Trophoblast cell (in vitro differentiated cells and primary cell): ENCODE results near the gene HBZ.
"Not testable (repeated sequence)": the region's sequence is repeated elsewhere in the genome, so short reads cannot be mapped to it uniquely, and the experiment has no call there.

Source experiments
- DNase-seq, 2 donors: peaks; one replicate each; pipeline ENCODE4 v3.0.0-alpha.2; 2016
- H2AFZ ChIP-seq: 2 replicates; pipeline ENCODE4 v1.6.1; 2013; ENCODE audit warnings: low read length, moderate library complexity, mild to moderate bottlenecking; ENCODE audit not compliant: insufficient read depth, poor library complexity
- H2AK5ac ChIP-seq: 2 replicates; pipeline ENCODE4 v1.6.1; 2013; ENCODE audit warnings: mild to moderate bottlenecking, low read length
- H2BK120ac ChIP-seq: 2 replicates; pipeline ENCODE4 v1.6.1; 2013; ENCODE audit warnings: low read length, mild to moderate bottlenecking, moderate library complexity; ENCODE audit not compliant: insufficient read depth, poor library complexity
- H2BK12ac ChIP-seq: 2 replicates; pipeline ENCODE4 v1.6.1; 2013; ENCODE audit warnings: mild to moderate bottlenecking, low read length, moderate library complexity
- H2BK5ac ChIP-seq: 2 replicates; pipeline ENCODE4 v1.6.1; 2013; ENCODE audit warnings: low read length, low read depth, moderate library complexity, mild to moderate bottlenecking; ENCODE audit not compliant: poor library complexity
- H3K14ac ChIP-seq: 2 replicates; pipeline ENCODE4 v1.6.1; 2013; ENCODE audit warnings: mild to moderate bottlenecking, low read length
- H3K18ac ChIP-seq: 2 replicates; pipeline ENCODE4 v1.6.1; 2013; ENCODE audit warnings: mild to moderate bottlenecking, low read length
- H3K23ac ChIP-seq: 2 replicates; pipeline ENCODE4 v1.6.1; 2013; ENCODE audit warnings: low read length
- H3K27ac ChIP-seq: 2 replicates; pipeline ENCODE4 v1.5.1; 2013; ENCODE audit warnings: low read depth, mild to moderate bottlenecking, inconsistent platforms, low read length, moderate library complexity
- H3K27me3 ChIP-seq: 2 replicates; pipeline ENCODE4 v1.6.1; 2013; ENCODE audit warnings: inconsistent platforms, mild to moderate bottlenecking, low read length, moderate library complexity; ENCODE audit not compliant: insufficient read depth
- H3K36me3 ChIP-seq, 2 experiments: 1 replicate in 1 of 2; 2 replicates in 1 of 2; pipeline ENCODE4 v1.6.1; 2013; ENCODE audit warnings: low read length in 2 of 2, mild to moderate bottlenecking in 2 of 2, moderate library complexity in 1 of 2; ENCODE audit not compliant: insufficient read depth in 2 of 2, control insufficient read depth in 1 of 2
- H3K4ac ChIP-seq: 2 replicates; pipeline ENCODE4 v1.6.1; 2013; ENCODE audit warnings: low read depth, mild to moderate bottlenecking, low read length, moderate library complexity
- H3K4me1 ChIP-seq, 2 experiments: 1 replicate in 1 of 2; 2 replicates in 1 of 2; pipeline ENCODE4 v1.6.1; 2013; ENCODE audit warnings: low read length in 2 of 2, mild to moderate bottlenecking in 2 of 2, moderate library complexity in 1 of 2; ENCODE audit not compliant: insufficient read depth in 2 of 2, control insufficient read depth in 1 of 2
- H3K4me2 ChIP-seq: 2 replicates; pipeline ENCODE4 v1.6.1; 2013; ENCODE audit warnings: inconsistent platforms, mild to moderate bottlenecking, low read length, moderate library complexity
- H3K4me3 ChIP-seq: 2 replicates; pipeline ENCODE4 v1.5.1; 2013; ENCODE audit warnings: mild to moderate bottlenecking, low read depth, low read length, inconsistent platforms
- H3K79me1 ChIP-seq: one replicate; pipeline ENCODE4 v1.6.1; 2013; ENCODE audit warnings: low read length
- H3K79me2 ChIP-seq: 2 replicates; pipeline ENCODE4 v1.6.1; 2013; ENCODE audit warnings: low read length, mild to moderate bottlenecking; ENCODE audit not compliant: control insufficient read depth, insufficient read depth, poor library complexity
- H3K9ac ChIP-seq: 2 replicates; pipeline ENCODE4 v1.6.1; 2013; ENCODE audit warnings: mild to moderate bottlenecking, low read length
- H3K9me3 ChIP-seq: 2 replicates; pipeline ENCODE4 v1.6.1; 2013; ENCODE audit warnings: low read depth, mild to moderate bottlenecking, control low read depth, inconsistent platforms, low read length; ENCODE audit not compliant: insufficient read depth
- H4K12ac ChIP-seq: 2 replicates; pipeline ENCODE4 v1.6.1; 2013; ENCODE audit warnings: low read depth, mild to moderate bottlenecking, low read length, moderate library complexity
- H4K8ac ChIP-seq: 2 replicates; pipeline ENCODE4 v1.6.1; 2013; ENCODE audit warnings: low read depth, mild to moderate bottlenecking, low read length, moderate library complexity
- H4K91ac ChIP-seq: one replicate; pipeline ENCODE4 v1.6.1; 2013; ENCODE audit warnings: low read depth, mild to moderate bottlenecking, low read length, moderate library complexity
- WGBS: extraction: QIAGEN DNeasy Blood & Tissue Kit; methylation state at CpG from one replicate; pipeline ENCODE4 v1.1.7; 2013; ENCODE audit warnings: missing lambda C conversion rate; ENCODE audit not compliant: insufficient read length, insufficient coverage; ENCODE audit errors: extremely low coverage; 5-methylcytosine and 5-hydroxymethylcytosine counted together

Gene HBZ

DNA sequence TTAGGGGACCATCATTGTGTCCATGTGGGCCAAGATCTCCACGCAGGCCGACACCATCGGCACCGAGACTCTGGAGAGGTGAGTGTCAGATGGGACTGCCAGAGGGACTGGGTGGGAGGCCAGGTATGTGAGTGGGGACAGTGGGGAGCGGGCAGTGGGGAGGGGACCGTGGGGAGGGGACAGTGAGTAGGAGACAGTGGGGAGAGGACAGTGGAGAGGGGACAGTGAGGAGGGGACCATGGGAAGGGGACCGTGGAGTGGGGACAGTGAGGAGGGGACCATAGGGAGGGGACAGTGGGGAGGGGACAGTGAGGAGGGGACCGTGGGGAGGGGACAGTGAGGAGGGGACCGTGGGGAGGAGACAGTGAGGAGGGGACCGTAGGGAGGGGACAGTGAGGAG, 10.7 kb downstream of the HBZ start:
- not testable (repeated sequence) for H2BK12ac ChIP-seq, DNase-seq, H3K4me2 ChIP-seq, H3K23ac ChIP-seq, H3K4me3 ChIP-seq, H4K12ac ChIP-seq, H2BK5ac ChIP-seq, H3K79me1 ChIP-seq, H3K9me3 ChIP-seq, H2AFZ ChIP-seq, H4K8ac ChIP-seq, H3K9ac ChIP-seq, H4K91ac ChIP-seq, H3K14ac ChIP-seq, H3K4ac ChIP-seq, H2AK5ac ChIP-seq, H3K79me2 ChIP-seq, H3K36me3 ChIP-seq, H3K18ac ChIP-seq, H3K27ac ChIP-seq, H3K4me1 ChIP-seq, H2BK120ac ChIP-seq
- no CpG with 5 or more reads among the region's 10 CpGs for WGBS
- peaks cover 37% of the 10 kb centered on the region for H3K27me3 ChIP-seq

DNA sequence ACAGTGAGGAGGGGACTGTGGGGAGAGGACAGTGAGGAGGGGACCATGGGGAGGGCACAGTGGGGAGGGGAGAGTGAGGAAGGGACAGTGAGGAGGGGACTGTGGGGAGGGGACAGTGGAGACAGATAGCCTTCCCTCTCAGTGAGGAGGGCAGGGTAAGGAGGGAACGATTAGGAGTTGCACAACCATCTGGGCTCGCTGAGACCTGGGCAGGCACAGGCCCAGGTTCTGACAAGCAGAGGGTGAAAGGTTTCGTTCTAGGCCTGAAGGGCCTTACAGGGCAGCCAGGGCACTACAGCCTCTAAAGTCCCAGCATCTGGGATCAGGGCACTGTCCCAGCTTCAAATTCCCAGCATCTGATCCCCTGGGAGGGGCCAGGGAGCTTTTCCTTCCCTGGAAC, 11.3 kb downstream of the HBZ start:
- not testable (repeated sequence) for H4K8ac ChIP-seq, H2BK12ac ChIP-seq, H3K36me3 ChIP-seq, H2AFZ ChIP-seq, H3K27ac ChIP-seq, H3K4ac ChIP-seq, H2AK5ac ChIP-seq, H3K4me2 ChIP-seq, DNase-seq, H4K91ac ChIP-seq, H3K4me3 ChIP-seq, H2BK120ac ChIP-seq, H3K9me3 ChIP-seq, H2BK5ac ChIP-seq, H3K79me2 ChIP-seq, H3K9ac ChIP-seq, H4K12ac ChIP-seq, H3K14ac ChIP-seq, H3K18ac ChIP-seq, H3K23ac ChIP-seq, H3K4me1 ChIP-seq, H3K79me1 ChIP-seq
- H3K27me3 ChIP-seq, result peaks cover 43% of the 10 kb centered on the region
- no CpG with 5 or more reads among the region's 3 CpGs for WGBS

DNA sequence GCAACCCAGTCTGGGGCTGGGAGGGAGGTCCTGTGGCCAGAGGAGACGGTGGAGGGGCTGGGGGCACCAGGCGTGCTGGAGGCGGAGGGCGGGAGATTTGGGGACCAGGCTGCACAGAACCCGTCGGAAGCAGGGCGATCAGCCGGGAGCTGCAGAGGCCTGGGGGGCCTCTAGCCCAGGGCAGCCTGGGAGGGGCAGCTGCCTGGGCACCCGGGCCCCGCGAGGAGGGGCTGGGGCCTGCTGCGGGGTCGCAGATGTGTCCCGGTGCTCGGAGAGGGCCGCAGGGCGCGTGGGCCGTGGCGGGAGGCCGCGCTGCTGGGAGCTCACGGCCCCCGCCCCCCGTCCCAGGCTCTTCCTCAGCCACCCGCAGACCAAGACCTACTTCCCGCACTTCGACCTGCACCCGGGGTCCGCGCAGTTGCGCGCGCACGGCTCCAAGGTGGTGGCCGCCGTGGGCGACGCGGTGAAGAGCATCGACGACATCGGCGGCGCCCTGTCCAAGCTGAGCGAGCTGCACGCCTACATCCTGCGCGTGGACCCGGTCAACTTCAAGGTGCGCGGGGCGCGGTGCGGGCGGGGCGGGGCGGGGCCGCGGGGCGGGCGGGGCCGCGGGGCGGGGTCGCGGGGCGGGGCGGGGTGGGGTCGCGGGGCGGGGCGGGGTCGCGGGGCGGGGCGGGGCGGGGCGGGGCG, 11.8 kb downstream of the HBZ start:
- not testable (repeated sequence) for H2BK120ac ChIP-seq, H3K79me1 ChIP-seq, H3K4me3 ChIP-seq, H3K79me2 ChIP-seq, H3K18ac ChIP-seq, H3K23ac ChIP-seq, H3K4ac ChIP-seq, H4K8ac ChIP-seq, H4K91ac ChIP-seq, H3K36me3 ChIP-seq, H3K4me1 ChIP-seq, H3K14ac ChIP-seq, H4K12ac ChIP-seq, H3K27ac ChIP-seq, H3K9ac ChIP-seq, H3K4me2 ChIP-seq, H2BK5ac ChIP-seq, H2AK5ac ChIP-seq, H2BK12ac ChIP-seq, H3K9me3 ChIP-seq, H2AFZ ChIP-seq, DNase-seq
- H3K27me3 ChIP-seq, result peaks cover 48% of the 10 kb centered on the region
- no CpG with 5 or more reads among the region's 80 CpGs for WGBS

DNA sequence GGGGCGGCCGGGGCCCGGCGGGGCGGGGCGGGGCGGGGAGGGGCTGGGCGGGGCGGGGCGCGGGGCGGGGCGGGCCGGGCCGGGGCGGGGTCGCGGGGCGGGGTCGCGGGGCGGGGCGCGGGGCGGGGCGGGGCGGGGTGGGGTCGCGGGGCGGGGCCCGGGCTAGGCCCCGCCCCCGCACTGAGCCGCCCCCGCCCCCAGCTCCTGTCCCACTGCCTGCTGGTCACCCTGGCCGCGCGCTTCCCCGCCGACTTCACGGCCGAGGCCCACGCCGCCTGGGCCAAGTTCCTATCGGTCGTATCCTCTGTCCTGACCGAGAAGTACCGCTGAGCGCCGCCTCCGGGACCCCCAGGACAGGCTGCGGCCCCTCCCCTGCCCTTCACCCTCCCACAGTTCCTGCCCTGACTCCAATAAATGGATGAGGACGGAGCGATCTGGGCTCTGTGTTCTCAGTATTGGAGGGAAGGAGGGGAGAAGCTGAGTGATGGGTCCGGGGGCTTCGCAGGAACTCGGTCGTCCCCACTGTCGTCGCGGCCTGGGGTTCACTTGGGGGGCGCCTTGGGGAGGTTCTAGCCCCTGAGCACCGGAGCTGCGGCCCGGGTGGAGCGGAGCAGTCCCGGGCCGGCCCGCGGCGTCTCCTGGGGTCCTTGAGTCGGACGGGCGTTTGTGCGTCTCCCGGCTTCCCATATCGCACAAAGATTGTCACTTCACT, 12.5 kb downstream of the HBZ start:
- H3K14ac ChIP-seq, result no peak overlapping the region
- no peaks in the 10 kb centered on the region for H3K79me2 ChIP-seq
- H3K27me3 ChIP-seq, result peaks cover 48% of the 10 kb centered on the region
- H3K4me2 ChIP-seq, result no peak overlapping the region
- H4K91ac ChIP-seq, result no peak overlapping the region
- no peak overlapping the region for H2BK12ac ChIP-seq
- no peak overlapping the region for H2BK120ac ChIP-seq
- H3K4me3 ChIP-seq, result no peak overlapping the region
- H3K4me1 ChIP-seq, result no peaks in the 10 kb centered on the region
- peaks cover 8% of the 10 kb centered on the region for H3K9me3 ChIP-seq
- no peak overlapping the region for H2AFZ ChIP-seq
- DNase-seq, result no peak
- H3K9ac ChIP-seq, result no peak overlapping the region
- H3K27ac ChIP-seq, result no peak overlapping the region
- H3K4ac ChIP-seq, result no peak overlapping the region
- WGBS, result no CpG with 5 or more reads among the region's 77 CpGs
- no peak overlapping the region for H4K8ac ChIP-seq
- H2AK5ac ChIP-seq, result no peak overlapping the region
- H2BK5ac ChIP-seq, result no peak overlapping the region
- no peak overlapping the region for H4K12ac ChIP-seq
- no peak overlapping the region for H3K18ac ChIP-seq
- H3K36me3 ChIP-seq, result no peaks in the 10 kb centered on the region
- no peak overlapping the region for H3K23ac ChIP-seq
- no peaks in the 10 kb centered on the region for H3K79me1 ChIP-seq
